Measurements from ENCODE around the gene PSME1. TPM values are rescaled to one million over a fixed set of nuclear protein-coding genes. Genes with fewer than 3 reads are reported as not detected.

PSME1 gene
- polyA plus RNA-seq, 1 experiment = 80.0 TPM

GRCh38 chr14:24160499-24160849, 24.5 kb downstream of the PSME1 start:
- no peak for TF ChIP-seq CTCF (IDR thresholded peaks at IDR 0.05; ENCODE audit: low read depth, low read length)
- Histone ChIP-seq H3K27ac (ENCODE audit: low read depth, low read length) (peak overlapping the region; percentile 61), H3K9me3 (ENCODE audit: control insufficient read depth, insufficient read depth, low read length) (no peaks in the 10 kb centered on the region), H3K27me3 (ENCODE audit: control insufficient read depth, insufficient read depth, low read length) (no peaks in the 10 kb centered on the region), H3K4me3 (ENCODE audit: low read depth, low read length) (no peak overlapping the region)
- POLR2A ChIA-PET = interaction anchor here (0.8 to 2.1 kb wide), 7 partner anchors 12 to 53 kb away, joined by 3 to 12 read pairs (median 4); partner anchors contain the start of genes CHMP4A, DCAF11, NRL and PSME1
- CTCF ChIA-PET = interaction anchor here (0.6 to 3.5 kb wide), 21 partner anchors 10 to 140 kb away, joined by 3 to 54 read pairs (median 9); partner anchors contain the start of genes CHMP4A, DCAF11, IPO4 and NRL
- no peak for DNase-seq (ENCODE audit: low read depth, low spot score)

GRCh38 chr14:24160850-24161804, 25.1 kb downstream of the PSME1 start, which contains the start of gene IRF9:
IRF9 (plus strand) TSS chr14:24161265; CDS start chr14:24162145, 880 bp downstream.
- peak; percentile 85 for DNase-seq (ENCODE audit: low read depth, low spot score)
- Histone ChIP-seq H3K4me3 (ENCODE audit: low read depth, low read length) (peak within 1 kb of the TSS; percentile 94), H3K27ac (ENCODE audit: low read depth, low read length) (peak within 1 kb of the TSS; percentile 61), H3K9me3 (ENCODE audit: control insufficient read depth, insufficient read depth, low read length) (no peaks in the 10 kb centered on the region), H3K27me3 (ENCODE audit: control insufficient read depth, insufficient read depth, low read length) (no peaks in the 10 kb centered on the region)
- peak; percentile 89 for TF ChIP-seq CTCF (IDR thresholded peaks at IDR 0.05; ENCODE audit: low read depth, low read length)
- POLR2A ChIA-PET = interaction anchor here (0.6 to 2.1 kb wide), 10 partner anchors 11 to 52 kb away, joined by 3 to 12 read pairs (median 4); partner anchors contain the start of genes CHMP4A, DCAF11, EMC9 and NRL
- CTCF ChIA-PET = interaction anchor here (0.5 to 3.5 kb wide), 39 partner anchors 10 to 1185 kb away, joined by 3 to 54 read pairs (median 5); partner anchors contain the start of genes CHMP4A, CIDEB, DCAF11 and EMC9

GRCh38 chr14:24162093-24162492, 26.1 kb downstream of the PSME1 start:
- H3K4me3 ChIP-seq (ENCODE audit: low read depth, low read length) = peak overlapping the region; percentile 94
- ChIA-PET POLR2A (interaction anchor here (0.9 to 2.1 kb wide), 3 partner anchors 13 to 21 kb away, joined by 7 to 12 read pairs (median 9); partner anchors contain the start of genes EMC9 and RNF31), CTCF (interaction anchor here (0.9 to 3.5 kb wide), 11 partner anchors 9 to 134 kb away, joined by 3 to 54 read pairs (median 16); partner anchors contain the start of genes DCAF11, NRL, PSME2 and RNF31)
- no peak for DNase-seq (ENCODE audit: low read depth, low spot score)
- no peaks in the 10 kb centered on the region for H3K9me3 ChIP-seq (ENCODE audit: control insufficient read depth, insufficient read depth, low read length)
- H3K27me3 ChIP-seq (ENCODE audit: control insufficient read depth, insufficient read depth, low read length) = no peaks in the 10 kb centered on the region
- no peak for TF ChIP-seq CTCF (IDR thresholded peaks at IDR 0.05; ENCODE audit: low read depth, low read length)
- H3K27ac ChIP-seq (ENCODE audit: low read depth, low read length) = no peak overlapping the region

- ChIA-PET POLR2A (interaction anchor here (0.5 kb wide), 1 partner anchor 11 kb away, joined by 10 read pairs; no protein-coding TSS in a partner anchor), CTCF (no interaction called here)
- Histone ChIP-seq H3K27me3 (ENCODE audit: control insufficient read depth, insufficient read depth, low read length) (no peaks in the 10 kb centered on the region), H3K4me3 (ENCODE audit: low read depth, low read length) (no peak overlapping the region), H3K9me3 (ENCODE audit: control insufficient read depth, insufficient read depth, low read length) (no peaks in the 10 kb centered on the region), H3K27ac (ENCODE audit: low read depth, low read length) (no peak overlapping the region)
- no peak for TF ChIP-seq CTCF (IDR thresholded peaks at IDR 0.05; ENCODE audit: low read depth, low read length)
- no peak for DNase-seq (ENCODE audit: low read depth, low spot score)
Measured at GRCh38 chr14:24164518-24164991, 28.6 kb downstream of the PSME1 start.
